GM18867 (cell line): ENCODE measurements around the gene C14orf180.

Experiments
- ATAC-seq: cut with Tn5 transposase; IDR thresholded peaks from one replicate; pipeline ENCODE4 v1.9.1; 2021; ENCODE audit warnings: mild to moderate bottlenecking, moderate library complexity; ENCODE audit not compliant: unreplicated experiment

The C14orf180 gene

GRCh38 chr14:104560586-104560945 lies 19.0 kb upstream of the C14orf180 start:
- ATAC-seq = no peak

GRCh38 chr14:104561124-104561557 lies 18.4 kb upstream of the C14orf180 start:
- ATAC-seq = no peak

GRCh38 chr14:104561632-104562495 lies 17.7 kb upstream of the C14orf180 start:
- ATAC-seq = no peak

GRCh38 chr14:104562606-104563005 lies 17.0 kb upstream of the C14orf180 start:
- no peak for ATAC-seq

- ATAC-seq = no peak
Measured at GRCh38 chr14:104563191-104563741, 16.3 kb upstream of the C14orf180 start.

GRCh38 chr14:104563742-104564615 lies 15.6 kb upstream of the C14orf180 start:
- no peak for ATAC-seq

- no peak for ATAC-seq
Measured at GRCh38 chr14:104564744-104565679, 14.6 kb upstream of the C14orf180 start.

- no peak for ATAC-seq
Measured at GRCh38 chr14:104567141-104567956, 12.2 kb upstream of the C14orf180 start.

- ATAC-seq = no peak
Measured at GRCh38 chr14:104567957-104568225, 11.7 kb upstream of the C14orf180 start.

GRCh38 chr14:104568620-104569019 lies 10.9 kb upstream of the C14orf180 start:
- ATAC-seq = no peak

- no peak for ATAC-seq
Measured at GRCh38 chr14:104569435-104569834, 10.1 kb upstream of the C14orf180 start.

- ATAC-seq = no peak
Measured at GRCh38 chr14:104571246-104571645, 8.3 kb upstream of the C14orf180 start.

GRCh38 chr14:104572024-104572626 lies 7.4 kb upstream of the C14orf180 start:
- no peak for ATAC-seq

GRCh38 chr14:104572668-104573067 lies 6.9 kb upstream of the C14orf180 start:
- ATAC-seq = no peak

GRCh38 chr14:104573930-104574329 lies 5.6 kb upstream of the C14orf180 start:
- no peak for ATAC-seq

- ATAC-seq = no peak
Measured at GRCh38 chr14:104574536-104574935, 5.0 kb upstream of the C14orf180 start.

- ATAC-seq = no peak
Measured at GRCh38 chr14:104574978-104575583, 4.5 kb upstream of the C14orf180 start.

GRCh38 chr14:104576232-104576969 lies 3.2 kb upstream of the C14orf180 start:
- ATAC-seq = no peak
